ENCODE results near the gene PNPLA3. TPM values are rescaled to one million over a fixed set of nuclear protein-coding genes. Genes with fewer than 3 reads are reported as not detected.

PNPLA3 gene
- total and polyA plus RNA-seq, 3 donors from 2014 or later = 0.53 to 1.7 (median 0.93) TPM

GRCh38 chr22:43955040-43955882 lies 31.7 kb downstream of the PNPLA3 start, which contains the start of gene SAMM50:
TSS of gene SAMM50 (plus strand) at chr22:43955442. CDS start at chr22:43955578, 136 bp downstream.
- peak within 1 kb of the TSS; percentile 75 to 90 for H3K4me3 ChIP-seq
- peak within 1 kb of the TSS; percentile 63 to 73 for H3K27ac ChIP-seq
- intact Hi-C loops (cut with DNase I; ENCODE audit: low total_unique reads) = no loop called here
- TF ChIP-seq CTCF (IDR thresholded peaks at IDR 0.05) = no peak
- no peak for TF ChIP-seq POLR2A (IDR thresholded peaks at IDR 0.05)
- H3K4me1 ChIP-seq = peaks cover 18% of the 10 kb centered on the region
- H3K27me3 ChIP-seq = no peaks in the 10 kb centered on the region
- no peaks in the 10 kb centered on the region for H3K9me3 ChIP-seq
- DNase-seq = peak; percentile 96
- H3K36me3 ChIP-seq (ENCODE audit: low read depth, missing control alignments) = no peaks in the 10 kb centered on the region
- WGBS, 2 donors = 0 to 1% methylated on average over 19 to 71 of the region's 74 CpGs

- no peaks in the 10 kb centered on the region for H3K36me3 ChIP-seq (ENCODE audit: low read depth, missing control alignments)
- H3K9me3 ChIP-seq = no peaks in the 10 kb centered on the region
- intact Hi-C loops (cut with DNase I; ENCODE audit: low total_unique reads) = no loop called here
- H3K27me3 ChIP-seq = no peaks in the 10 kb centered on the region
- H3K27ac ChIP-seq = peak overlapping the region; percentile 63 to 73
- DNase-seq = no peak
- TF ChIP-seq CTCF (IDR thresholded peaks at IDR 0.05) (no peak), POLR2A (IDR thresholded peaks at IDR 0.05) (no peak)
- WGBS, 2 donors = 27 to 28% methylated on average over 17 of the region's 17 CpGs
- peaks cover 18% of the 10 kb centered on the region for H3K4me1 ChIP-seq
- H3K4me3 ChIP-seq = peak overlapping the region; percentile 75 to 90
These were observed 32.5 kb downstream of the PNPLA3 start for GRCh38 chr22:43955883-43956782.

- Histone ChIP-seq H3K27me3 (no peaks in the 10 kb centered on the region), H3K4me1 (peaks cover 18% of the 10 kb centered on the region), H3K27ac (no peak overlapping the region), H3K36me3 (ENCODE audit: low read depth, missing control alignments) (no peaks in the 10 kb centered on the region), H3K9me3 (no peaks in the 10 kb centered on the region), H3K4me3 (no peak overlapping the region)
- intact Hi-C loops (cut with DNase I; ENCODE audit: low total_unique reads) = no loop called here
- DNase-seq = no peak
- 40 to 42% methylated on average over 9 of the region's 9 CpGs for whole genome bisulfite sequencing, 2 donors
- TF ChIP-seq CTCF (IDR thresholded peaks at IDR 0.05) = no peak
- no peak for TF ChIP-seq POLR2A (IDR thresholded peaks at IDR 0.05)
These were observed 33.3 kb downstream of the PNPLA3 start for GRCh38 chr22:43956805-43957463.

- TF ChIP-seq POLR2A (IDR thresholded peaks at IDR 0.05) (no peak), CTCF (IDR thresholded peaks at IDR 0.05) (no peak)
- H3K9me3 ChIP-seq = no peaks in the 10 kb centered on the region
- no peak overlapping the region for H3K27ac ChIP-seq
- no peak for DNase-seq
- H3K4me3 ChIP-seq = no peak overlapping the region
- intact Hi-C loops (cut with DNase I; ENCODE audit: low total_unique reads) = no loop called here
- 80 to 85% methylated on average over 11 of the region's 11 CpGs for WGBS, 2 donors
- no peaks in the 10 kb centered on the region for H3K36me3 ChIP-seq (ENCODE audit: low read depth, missing control alignments)
- peaks cover 18% of the 10 kb centered on the region for H3K4me1 ChIP-seq
- no peaks in the 10 kb centered on the region for H3K27me3 ChIP-seq
These were observed 34.3 kb downstream of the PNPLA3 start for GRCh38 chr22:43957871-43958270.

Measured in testis (tissue), 3 donors.